ENCODE data around the gene LRRC37A.
"Not testable (repeated sequence)": the region's sequence is repeated elsewhere in the genome, so short reads cannot be mapped to it uniquely, and the experiment has no call there.

- not testable (repeated sequence) for TF ChIP-seq TP53 (CRISPR knock-in tag; IDR thresholded peaks at IDR 0.05); NFYB (CRISPR knock-in tag; conservative IDR thresholded peaks at IDR 0.05; ENCODE audit: low read depth); FOXJ3 (CRISPR knock-in tag; IDR thresholded peaks at IDR 0.05; ENCODE audit: borderline replicate concordance); MAX (CRISPR knock-in tag; IDR thresholded peaks at IDR 0.05); ZNF232 (CRISPR knock-in tag; IDR thresholded peaks at IDR 0.05)
- TF ChIP-seq, protein P1, sequence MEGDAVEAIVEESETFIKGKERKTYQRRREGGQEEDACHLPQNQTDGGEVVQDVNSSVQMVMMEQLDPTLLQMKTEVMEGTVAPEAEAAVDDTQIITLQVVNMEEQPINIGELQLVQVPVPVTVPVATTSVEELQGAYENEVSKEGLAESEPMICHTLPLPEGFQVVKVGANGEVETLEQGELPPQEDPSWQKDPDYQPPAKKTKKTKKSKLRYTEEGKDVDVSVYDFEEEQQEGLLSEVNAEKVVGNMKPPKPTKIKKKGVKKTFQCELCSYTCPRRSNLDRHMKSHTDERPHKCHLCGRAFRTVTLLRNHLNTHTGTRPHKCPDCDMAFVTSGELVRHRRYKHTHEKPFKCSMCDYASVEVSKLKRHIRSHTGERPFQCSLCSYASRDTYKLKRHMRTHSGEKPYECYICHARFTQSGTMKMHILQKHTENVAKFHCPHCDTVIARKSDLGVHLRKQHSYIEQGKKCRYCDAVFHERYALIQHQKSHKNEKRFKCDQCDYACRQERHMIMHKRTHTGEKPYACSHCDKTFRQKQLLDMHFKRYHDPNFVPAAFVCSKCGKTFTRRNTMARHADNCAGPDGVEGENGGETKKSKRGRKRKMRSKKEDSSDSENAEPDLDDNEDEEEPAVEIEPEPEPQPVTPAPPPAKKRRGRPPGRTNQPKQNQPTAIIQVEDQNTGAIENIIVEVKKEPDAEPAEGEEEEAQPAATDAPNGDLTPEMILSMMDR (IDR thresholded peaks at IDR 0.05) = not testable (repeated sequence)
Observed at GRCh38 chr17:46361145-46361735, 66.3 kb downstream of the LRRC37A start.

Measured in WTC11 (cell line).